T-helper 2 cell treated with Interferon-gamma antibody and Interleukin-4, amounts not matched to agents 5 μg/mL and 100 μg/mL, for 36 hours (primary cell): Measurements from ENCODE around the gene COL24A1.
"Not testable (repeated sequence)": the region's sequence is repeated elsewhere in the genome, so short reads cannot be mapped to it uniquely, and the experiment has no call there.

Experiments used
- DNase-seq: peaks from one replicate; pipeline ENCODE4 v3.0.0; 2021; ENCODE audit warnings: low spot score
- H3K27ac Mint-ChIP-seq: one replicate; pipeline ENCODE4 v1.8.0; 2021; ENCODE audit warnings: mild to moderate bottlenecking, mixed read lengths
- H3K27me3 Mint-ChIP-seq: one replicate; pipeline ENCODE4 v1.8.0; 2021; ENCODE audit warnings: low read depth, mixed read lengths
- H3K36me3 Mint-ChIP-seq: one replicate; pipeline ENCODE4 v1.8.0; 2021; ENCODE audit warnings: low read depth, mixed read lengths
- H3K4me1 Mint-ChIP-seq: one replicate; pipeline ENCODE4 v1.8.0; 2021; ENCODE audit warnings: low read depth, mixed read lengths
- H3K4me3 Mint-ChIP-seq: one replicate; pipeline ENCODE4 v1.8.0; 2022; ENCODE audit warnings: mild to moderate bottlenecking, moderate library complexity, mixed read lengths
- H3K9me3 Mint-ChIP-seq: one replicate; pipeline ENCODE4 v1.8.0; 2021; ENCODE audit warnings: mixed read lengths

Gene COL24A1

DNA sequence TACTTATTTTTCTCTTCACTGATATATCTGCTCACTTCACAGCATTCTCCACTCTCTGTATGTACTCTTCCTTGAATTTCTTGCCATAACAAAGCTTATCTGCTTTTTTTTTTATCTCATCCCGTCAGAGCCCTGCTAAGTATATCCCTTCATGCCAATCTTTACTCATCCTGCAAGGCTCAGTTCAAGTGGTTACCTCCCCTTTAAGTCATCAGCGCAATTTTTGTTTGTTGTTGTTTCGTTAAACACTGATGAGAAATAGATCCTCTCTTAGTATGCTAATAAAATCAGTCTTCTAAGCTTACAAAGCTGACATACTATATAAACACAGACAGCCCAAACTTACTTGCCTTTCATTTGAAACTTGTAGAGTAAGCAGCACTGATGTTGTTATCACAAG, 17.8 kb downstream of the COL24A1 start:
- Mint-ChIP-seq H3K27ac (no peak overlapping the region), H3K27me3 (no peaks in the 10 kb centered on the region), H3K36me3 (no peaks in the 10 kb centered on the region), H3K9me3 (no peaks in the 10 kb centered on the region), H3K4me3 (no peak overlapping the region), H3K4me1 (no peaks in the 10 kb centered on the region)
- no peak for DNase-seq

- Mint-ChIP-seq H3K9me3 (no peaks in the 10 kb centered on the region), H3K27ac (no peak overlapping the region), H3K36me3 (no peaks in the 10 kb centered on the region), H3K27me3 (no peaks in the 10 kb centered on the region), H3K4me3 (no peak overlapping the region), H3K4me1 (no peaks in the 10 kb centered on the region)
- no peak for DNase-seq
These were observed 19.1 kb downstream of the COL24A1 start for GRCh38 chr1:86137436-86137835.

DNA sequence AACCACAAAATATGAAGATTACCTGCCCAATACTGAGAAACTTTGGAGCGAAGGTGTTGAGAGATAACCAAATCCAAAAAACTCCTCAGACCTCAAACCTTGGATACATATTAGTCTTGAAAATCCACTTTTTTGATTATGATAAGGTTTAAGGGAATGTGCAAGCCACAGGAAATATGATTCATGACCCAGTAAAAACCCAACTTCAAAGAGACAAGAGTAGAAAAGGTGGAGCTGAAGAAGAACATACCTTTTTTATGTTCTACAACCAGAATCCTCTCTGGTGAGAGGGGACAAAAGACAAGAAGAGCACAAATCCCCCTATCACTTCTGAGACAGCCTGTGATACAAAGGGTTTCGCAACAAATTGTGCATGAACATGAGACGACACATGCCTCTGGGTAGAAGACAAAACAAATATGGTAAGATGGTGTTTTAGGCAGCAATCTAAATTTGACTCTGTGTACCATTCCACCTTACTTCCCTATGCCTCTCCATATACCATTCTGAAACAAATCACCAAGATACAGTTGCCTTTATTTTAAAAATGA, 37.3 kb downstream of the COL24A1 start:
- Mint-ChIP-seq H3K4me3 (no peak overlapping the region), H3K4me1 (peaks cover 7% of the 10 kb centered on the region), H3K27me3 (no peaks in the 10 kb centered on the region), H3K36me3 (no peaks in the 10 kb centered on the region), H3K9me3 (no peaks in the 10 kb centered on the region), H3K27ac (no peak overlapping the region)
- DNase-seq = no peak

- Mint-ChIP-seq H3K4me3 (no peak overlapping the region), H3K27ac (no peak overlapping the region), H3K9me3 (peaks cover 3% of the 10 kb centered on the region), H3K36me3 (no peaks in the 10 kb centered on the region), H3K27me3 (no peaks in the 10 kb centered on the region), H3K4me1 (peaks cover 7% of the 10 kb centered on the region)
- no peak for DNase-seq
These were observed 41.7 kb downstream of the COL24A1 start for GRCh38 chr1:86114816-86115400.

DNA sequence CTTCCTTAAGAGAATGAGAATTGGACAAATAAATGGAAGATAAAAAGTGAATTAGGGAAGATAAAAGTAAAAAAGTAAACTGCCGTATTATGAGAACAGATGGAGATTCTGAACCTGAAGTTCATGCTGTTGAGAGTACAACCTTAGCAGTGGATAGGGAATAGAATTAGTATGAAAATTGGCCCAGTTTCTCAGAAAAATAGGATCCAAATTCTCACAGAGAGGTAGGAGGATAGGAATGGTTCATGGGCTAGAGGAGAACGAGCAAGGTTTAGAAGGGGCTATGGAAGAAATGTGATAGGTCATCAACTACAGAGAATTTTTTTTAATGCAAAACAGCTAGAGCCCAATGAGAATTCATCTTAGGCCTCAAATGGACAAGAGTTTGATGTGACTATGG, 42.3 kb downstream of the COL24A1 start:
- Mint-ChIP-seq H3K36me3 (no peaks in the 10 kb centered on the region), H3K4me1 (peaks cover 7% of the 10 kb centered on the region), H3K27ac (no peak overlapping the region), H3K27me3 (no peaks in the 10 kb centered on the region), H3K4me3 (no peak overlapping the region), H3K9me3 (peaks cover 3% of the 10 kb centered on the region)
- no peak for DNase-seq

DNA sequence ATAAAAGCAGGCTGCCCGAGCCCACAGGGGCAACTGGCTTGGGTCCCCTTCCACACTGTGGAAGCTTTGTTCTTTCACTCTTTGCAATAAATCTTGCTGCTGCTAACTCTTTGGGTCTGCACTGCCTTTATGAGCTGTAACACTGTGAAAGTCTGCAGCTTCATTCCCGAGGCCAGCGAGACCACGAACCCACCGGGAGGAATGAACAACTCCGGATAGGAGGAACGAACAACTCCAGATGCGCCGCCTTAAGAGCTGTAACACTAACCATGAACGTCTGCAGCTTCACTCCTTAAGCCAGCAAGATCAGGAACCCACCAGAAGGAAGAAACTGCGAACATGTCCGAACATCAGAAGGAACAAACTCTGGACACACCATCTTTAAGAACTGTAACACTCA, 45.0 kb downstream of the COL24A1 start:
- H3K4me3 Mint-ChIP-seq, H3K4me1 Mint-ChIP-seq, H3K36me3 Mint-ChIP-seq, H3K27ac Mint-ChIP-seq, H3K9me3 Mint-ChIP-seq, DNase-seq, H3K27me3 Mint-ChIP-seq: not testable (repeated sequence)

GRCh38 chr1:86110451-86111129, 46.0 kb downstream of the COL24A1 start:
- Mint-ChIP-seq H3K27ac (no peak overlapping the region), H3K4me3 (no peak overlapping the region), H3K4me1 (no peaks in the 10 kb centered on the region), H3K9me3 (peaks cover 3% of the 10 kb centered on the region), H3K27me3 (no peaks in the 10 kb centered on the region), H3K36me3 (no peaks in the 10 kb centered on the region)
- DNase-seq = no peak

DNA sequence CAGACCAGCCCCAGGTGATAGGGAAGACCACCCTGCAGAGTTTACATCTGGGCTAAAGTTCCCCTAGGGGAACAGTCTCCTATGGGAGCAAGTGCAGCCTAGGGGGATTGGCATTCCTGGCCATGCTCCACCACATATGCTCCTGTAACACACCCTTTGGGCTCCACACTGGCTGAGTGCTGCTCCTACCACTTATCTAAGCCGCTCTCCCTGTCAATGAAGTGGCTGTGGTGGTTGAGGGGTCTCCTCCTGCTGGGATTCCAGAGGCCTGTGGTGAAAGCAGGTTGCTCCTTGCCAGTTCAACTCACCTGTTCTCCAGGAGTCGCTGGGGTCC, 51.1 kb downstream of the COL24A1 start:
- no peaks in the 10 kb centered on the region for H3K36me3 Mint-ChIP-seq
- H3K27me3 Mint-ChIP-seq = no peaks in the 10 kb centered on the region
- no peak overlapping the region for H3K27ac Mint-ChIP-seq
- no peaks in the 10 kb centered on the region for H3K9me3 Mint-ChIP-seq
- DNase-seq = no peak
- H3K4me1 Mint-ChIP-seq = no peaks in the 10 kb centered on the region
- H3K4me3 Mint-ChIP-seq = no peak overlapping the region

GRCh38 chr1:86104606-86105532, 51.7 kb downstream of the COL24A1 start:
- DNase-seq = no peak
- no peaks in the 10 kb centered on the region for H3K36me3 Mint-ChIP-seq
- H3K9me3 Mint-ChIP-seq = no peaks in the 10 kb centered on the region
- H3K4me1 Mint-ChIP-seq = no peaks in the 10 kb centered on the region
- no peaks in the 10 kb centered on the region for H3K27me3 Mint-ChIP-seq
- H3K4me3 Mint-ChIP-seq = no peak overlapping the region
- H3K27ac Mint-ChIP-seq = no peak overlapping the region

DNA sequence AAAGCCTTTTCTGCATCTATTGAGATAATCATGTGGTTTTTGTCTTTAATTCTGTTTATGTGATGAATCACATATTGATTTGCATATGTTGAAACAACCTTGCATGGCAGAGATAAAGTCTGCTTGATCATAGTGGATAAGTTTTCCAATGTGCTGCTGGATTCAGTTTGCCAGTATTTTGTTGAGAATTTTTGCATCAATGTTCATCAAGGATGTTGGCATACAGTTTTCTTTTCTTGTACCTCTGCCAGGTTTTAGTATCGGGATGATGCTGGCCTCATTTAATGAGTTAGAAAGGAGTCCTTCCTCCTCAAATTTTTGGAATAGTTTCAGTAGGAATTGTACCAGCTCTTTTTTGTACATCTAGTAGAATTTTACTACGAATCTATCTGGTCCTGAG, 55.0 kb downstream of the COL24A1 start:
- no peak for DNase-seq
- Mint-ChIP-seq H3K36me3 (no peaks in the 10 kb centered on the region), H3K27ac (no peak overlapping the region), H3K27me3 (no peaks in the 10 kb centered on the region), H3K4me1 (no peaks in the 10 kb centered on the region), H3K9me3 (no peaks in the 10 kb centered on the region), H3K4me3 (no peak overlapping the region)

DNA sequence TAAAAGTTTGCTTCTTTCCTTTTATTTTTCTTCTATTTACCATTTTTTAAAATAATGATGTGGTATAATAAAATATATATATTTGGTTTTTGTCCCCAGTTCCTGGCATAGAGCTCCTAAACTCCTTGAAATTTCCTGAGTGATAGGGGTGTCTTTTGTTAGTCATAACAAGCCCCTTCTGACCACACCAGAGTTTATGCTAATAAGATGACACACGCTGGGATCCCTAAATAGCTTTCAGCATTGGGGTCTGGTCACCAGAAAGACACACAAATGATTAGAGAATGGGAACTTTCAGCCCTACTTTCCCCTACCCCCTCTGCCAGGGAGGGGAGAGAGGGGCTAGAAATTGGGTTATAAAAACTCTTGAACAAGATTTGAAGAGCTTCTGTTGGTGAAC, 56.2 kb downstream of the COL24A1 start:
- H3K27me3 Mint-ChIP-seq = no peaks in the 10 kb centered on the region
- no peak overlapping the region for H3K27ac Mint-ChIP-seq
- H3K4me1 Mint-ChIP-seq = no peaks in the 10 kb centered on the region
- DNase-seq = no peak
- H3K36me3 Mint-ChIP-seq = no peaks in the 10 kb centered on the region
- no peaks in the 10 kb centered on the region for H3K9me3 Mint-ChIP-seq
- H3K4me3 Mint-ChIP-seq = no peak overlapping the region

GRCh38 chr1:86089765-86090164, 66.8 kb downstream of the COL24A1 start:
- Mint-ChIP-seq H3K4me3 (no peak overlapping the region), H3K4me1 (no peaks in the 10 kb centered on the region), H3K36me3 (no peaks in the 10 kb centered on the region), H3K9me3 (no peaks in the 10 kb centered on the region), H3K27me3 (no peaks in the 10 kb centered on the region), H3K27ac (no peak overlapping the region)
- no peak for DNase-seq

DNA sequence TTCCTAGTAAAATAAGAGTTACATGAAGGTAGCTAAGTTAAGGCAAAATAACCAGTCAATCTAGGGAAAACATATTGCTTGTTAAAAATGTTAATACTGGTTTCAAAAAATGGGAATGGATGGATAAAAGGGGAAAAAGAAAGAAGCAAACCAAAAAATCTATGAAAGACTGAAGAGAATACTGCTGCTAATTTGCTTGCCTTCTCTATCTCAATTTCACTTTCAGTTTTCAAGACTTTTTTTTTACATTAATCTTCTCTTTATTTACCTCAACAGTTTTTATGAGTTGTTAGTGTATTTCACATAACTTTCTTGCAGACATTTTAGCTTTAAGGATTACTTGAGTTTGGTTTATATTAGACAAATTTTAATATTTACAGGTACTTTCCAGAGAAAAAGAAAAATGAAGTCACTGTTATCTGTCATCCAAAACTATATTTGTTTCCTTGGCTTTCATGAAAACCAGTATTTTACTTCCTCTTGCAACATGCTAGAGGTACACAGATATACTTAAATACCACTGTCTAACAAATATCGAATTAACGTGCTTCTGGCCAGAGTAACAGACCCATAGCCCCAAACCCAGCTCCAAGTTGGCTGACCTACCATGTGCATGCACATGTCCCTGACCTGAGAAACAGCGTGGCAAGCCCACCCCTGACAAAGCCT, 70.7 kb downstream of the COL24A1 start:
- H3K36me3 Mint-ChIP-seq = no peaks in the 10 kb centered on the region
- no peak for DNase-seq
- H3K27ac Mint-ChIP-seq = no peak overlapping the region
- H3K4me3 Mint-ChIP-seq = peak overlapping the region; percentile 36
- no peaks in the 10 kb centered on the region for H3K27me3 Mint-ChIP-seq
- no peaks in the 10 kb centered on the region for H3K4me1 Mint-ChIP-seq
- H3K9me3 Mint-ChIP-seq = no peaks in the 10 kb centered on the region

GRCh38 chr1:86084998-86085397, 71.6 kb downstream of the COL24A1 start:
- Mint-ChIP-seq H3K4me1 (no peaks in the 10 kb centered on the region), H3K27ac (no peak overlapping the region), H3K9me3 (no peaks in the 10 kb centered on the region), H3K4me3 (no peak overlapping the region), H3K27me3 (no peaks in the 10 kb centered on the region), H3K36me3 (no peaks in the 10 kb centered on the region)
- DNase-seq = no peak
